ENCODE results near the gene PAX7. TPM values are rescaled to one million over a fixed set of nuclear protein-coding genes. Genes with fewer than 3 reads are reported as not detected.

PAX7 gene
- total and polyA plus RNA-seq, 9 of the 15 experiments (the other 6 are each of a cell fraction or from before 2014, with no cell fraction given), result not detected

DNA sequence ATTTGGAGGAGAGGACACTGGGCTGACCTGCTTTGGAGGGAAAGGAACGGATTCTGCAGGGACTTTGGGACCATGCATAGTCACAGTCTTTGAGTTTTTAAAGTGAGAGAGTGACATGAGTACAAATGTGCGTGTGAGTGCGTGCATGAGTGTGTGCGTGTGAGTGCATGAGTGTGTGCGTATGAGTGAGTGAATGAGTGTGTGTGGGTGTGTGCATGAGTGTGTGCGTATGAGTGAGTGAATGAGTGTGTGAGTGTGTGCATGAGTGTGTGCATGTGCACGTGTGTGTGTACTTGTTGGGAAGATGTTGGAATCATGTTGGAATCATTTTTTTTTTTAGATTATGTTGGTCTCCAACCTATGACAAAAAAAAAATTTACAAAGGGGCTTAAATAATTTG lies 70.5 kb downstream of the PAX7 start:
- CTCF ChIA-PET (ENCODE audit: low intra/inter-chr PET ratio), result no interaction called here
- POLR2A ChIA-PET, result no interaction called here
- TF ChIP-seq NCOA1 (IDR thresholded peaks at IDR 0.05; ENCODE audit: low read depth) (no peak), RHOXF2B (CRISPR knock-in tag; conservative IDR thresholded peaks at IDR 0.05) (no peak), MED1 (CRISPR knock-in tag; IDR thresholded peaks at IDR 0.05; ENCODE audit: borderline replicate concordance) (no peak), SAFB (IDR thresholded peaks at IDR 0.05; ENCODE audit: borderline replicate concordance, low read depth, low read length) (no peak), HOXB6 (CRISPR knock-in tag; IDR thresholded peaks at IDR 0.05; ENCODE audit: borderline replicate concordance) (no peak), ZNF75A (CRISPR knock-in tag; IDR thresholded peaks at IDR 0.05) (no peak), RBM34 (IDR thresholded peaks at IDR 0.05; ENCODE audit: borderline replicate concordance, insufficient read depth, low read length) (no peak), SPI1 (IDR thresholded peaks at IDR 0.05; ENCODE audit: borderline replicate concordance, low read depth, low read length) (no peak), YBX1 (IDR thresholded peaks at IDR 0.05) (no peak), CBX2 (IDR thresholded peaks at IDR 0.05; ENCODE audit: insufficient read depth, low read length, poor library complexity, severe bottlenecking) (no peak), MYNN (IDR thresholded peaks at IDR 0.05) (peak; percentile 75; the same call in 1 of the 2 replicates), MYNN (CRISPR knock-in tag; IDR thresholded peaks at IDR 0.05) (no peak), ZC3H4 (CRISPR knock-in tag; IDR thresholded peaks at IDR 0.05; ENCODE audit: borderline replicate concordance) (no peak), CEBPG (CRISPR knock-in tag; IDR thresholded peaks at IDR 0.05) (no peak), CEBPG (tag; conservative IDR thresholded peaks at IDR 0.05 in 1 of 2, IDR thresholded peaks at IDR 0.05 in 1 of 2) (no peak), C11orf30 (IDR thresholded peaks at IDR 0.05; ENCODE audit: low read depth) (no peak)
- TF ChIP-seq, protein P1, sequence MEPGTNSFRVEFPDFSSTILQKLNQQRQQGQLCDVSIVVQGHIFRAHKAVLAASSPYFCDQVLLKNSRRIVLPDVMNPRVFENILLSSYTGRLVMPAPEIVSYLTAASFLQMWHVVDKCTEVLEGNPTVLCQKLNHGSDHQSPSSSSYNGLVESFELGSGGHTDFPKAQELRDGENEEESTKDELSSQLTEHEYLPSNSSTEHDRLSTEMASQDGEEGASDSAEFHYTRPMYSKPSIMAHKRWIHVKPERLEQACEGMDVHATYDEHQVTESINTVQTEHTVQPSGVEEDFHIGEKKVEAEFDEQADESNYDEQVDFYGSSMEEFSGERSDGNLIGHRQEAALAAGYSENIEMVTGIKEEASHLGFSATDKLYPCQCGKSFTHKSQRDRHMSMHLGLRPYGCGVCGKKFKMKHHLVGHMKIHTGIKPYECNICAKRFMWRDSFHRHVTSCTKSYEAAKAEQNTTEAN (CRISPR knock-in tag; IDR thresholded peaks at IDR 0.05), result peak; percentile 97
- TF ChIP-seq, protein P2, sequence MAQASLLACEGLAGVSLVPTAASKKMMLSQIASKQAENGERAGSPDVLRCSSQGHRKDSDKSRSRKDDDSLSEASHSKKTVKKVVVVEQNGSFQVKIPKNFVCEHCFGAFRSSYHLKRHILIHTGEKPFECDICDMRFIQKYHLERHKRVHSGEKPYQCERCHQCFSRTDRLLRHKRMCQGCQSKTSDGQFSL (CRISPR knock-in tag; IDR thresholded peaks at IDR 0.05), result no peak
- TF ChIP-seq, protein P2 (tag; IDR thresholded peaks at IDR 0.05), result no peak
- TF ChIP-seq, protein P3, sequence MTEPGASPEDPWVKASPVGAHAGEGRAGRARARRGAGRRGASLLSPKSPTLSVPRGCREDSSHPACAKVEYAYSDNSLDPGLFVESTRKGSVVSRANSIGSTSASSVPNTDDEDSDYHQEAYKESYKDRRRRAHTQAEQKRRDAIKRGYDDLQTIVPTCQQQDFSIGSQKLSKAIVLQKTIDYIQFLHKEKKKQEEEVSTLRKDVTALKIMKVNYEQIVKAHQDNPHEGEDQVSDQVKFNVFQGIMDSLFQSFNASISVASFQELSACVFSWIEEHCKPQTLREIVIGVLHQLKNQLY (CRISPR knock-in tag; conservative IDR thresholded peaks at IDR 0.05), result no peak
- Histone ChIP-seq H3K9ac (ENCODE audit: insufficient read depth in 1 of 2, low read depth in 2 of 2, low read length in 2 of 2) (no peak overlapping the region), H3K27ac (ENCODE audit: extremely low read depth, low read depth, low read length) (no peak overlapping the region), H3K36me3 (ENCODE audit: control insufficient read depth, insufficient read depth, low read length) (no peaks in the 10 kb centered on the region), H4K20me1 (replicated peaks; ENCODE audit: control insufficient read depth, insufficient read depth, low read length) (peaks cover 8% of the 10 kb centered on the region; the same call in 1 of the 2 replicates), H3K9me3 (replicated peaks; ENCODE audit: control insufficient read depth, insufficient read depth, low read depth, low read length) (no peaks in the 10 kb centered on the region), H3K4me1 (replicated peaks in 1 of 2; ENCODE audit: control insufficient read depth in 2 of 2, insufficient read depth in 2 of 2, low read length in 2 of 2) (peaks cover 0 to 5% of the 10 kb centered on the region in 2 experiments; a peak in 1 of 5 replicates), H3K9me1 (ENCODE audit: control insufficient read depth, insufficient read depth, low read length) (no peaks in the 10 kb centered on the region), H3K4me2 (ENCODE audit: insufficient read depth, low read length) (no peak overlapping the region), H3K79me2 (ENCODE audit: control insufficient read depth, insufficient read depth, low read length) (no peaks in the 10 kb centered on the region), H3K27me3 (ENCODE audit: control insufficient read depth in 2 of 2, insufficient read depth in 2 of 2, low read length in 2 of 2) (peaks cover 38 to 67% of the 10 kb centered on the region in 2 experiments), H2AFZ (ENCODE audit: low read depth, low read length) (no peak overlapping the region), H3K4me3 (no peak overlapping the region)
- ATAC-seq (no peak), DNase-seq (ENCODE audit: extremely low read depth in 1 of 4, low spot score in 3 of 4) (no peak), FAIRE-seq (peak; percentile 23)
- intact Hi-C loops (cut with micrococcal nuclease) (no loop called here), in situ Hi-C loops (cut with MboI) (no loop called here)
- no TSS peak for BruUV-seq (replicated peaks)
- 14% methylated on average over 7 of the region's 7 CpGs for WGBS (ENCODE audit: insufficient coverage, low coverage, missing lambda C conversion rate)
